RPMI7951 (cell line): ENCODE measurements around the gene SCO2. TPM values are rescaled to one million over a fixed set of nuclear protein-coding genes. Genes with fewer than 3 reads are reported as not detected.
"Not testable (repeated sequence)": the region's sequence is repeated elsewhere in the genome, so short reads cannot be mapped to it uniquely, and the experiment has no call there.

Source experiments
- DNase-seq: peaks from one replicate; pipeline ENCODE4 v3.0.0-alpha.2; 2012; ENCODE audit warnings: low read depth
- total RNA-seq: library from RNA; depleted of rRNA; stranded (reverse); fragments of >200 nt; shearing (Covaris generic); gene quantifications from 2 replicates; pipeline ENCODE4 v1.2.3, GENCODE V29; 2014

The SCO2 gene
- total RNA-seq, 1 experiment from 2014 or later = 5.0 TPM

- no peak for DNase-seq
Observed at GRCh38 chr22:50521710-50522109, 3.7 kb downstream of the SCO2 start.

- no peak for DNase-seq
Observed at GRCh38 chr22:50520826-50521453, 4.5 kb downstream of the SCO2 start.

DNA sequence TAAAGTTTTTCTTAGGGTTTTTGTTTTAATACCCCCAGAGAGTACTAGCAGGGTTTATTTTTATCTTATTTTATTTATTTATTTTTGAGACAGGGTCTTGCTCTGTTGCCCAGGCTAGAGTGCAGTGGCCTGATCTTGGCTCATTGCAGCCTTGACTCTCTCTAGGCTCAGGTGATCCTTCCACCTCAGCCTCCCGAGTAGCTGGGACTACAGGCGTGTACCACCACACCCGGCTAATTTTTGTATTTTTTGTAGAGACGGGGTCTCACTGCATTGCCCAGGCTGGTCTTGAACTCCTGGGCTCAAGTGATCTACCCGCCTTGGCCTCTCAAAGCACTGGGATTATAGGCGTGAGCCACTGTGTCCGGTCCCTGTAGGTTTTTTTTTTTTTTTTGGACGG is 5.2 kb downstream of the SCO2 start:
- DNase-seq = not testable (repeated sequence)

GRCh38 chr22:50519151-50519550 is 6.2 kb downstream of the SCO2 start:
- DNase-seq = no peak

DNA sequence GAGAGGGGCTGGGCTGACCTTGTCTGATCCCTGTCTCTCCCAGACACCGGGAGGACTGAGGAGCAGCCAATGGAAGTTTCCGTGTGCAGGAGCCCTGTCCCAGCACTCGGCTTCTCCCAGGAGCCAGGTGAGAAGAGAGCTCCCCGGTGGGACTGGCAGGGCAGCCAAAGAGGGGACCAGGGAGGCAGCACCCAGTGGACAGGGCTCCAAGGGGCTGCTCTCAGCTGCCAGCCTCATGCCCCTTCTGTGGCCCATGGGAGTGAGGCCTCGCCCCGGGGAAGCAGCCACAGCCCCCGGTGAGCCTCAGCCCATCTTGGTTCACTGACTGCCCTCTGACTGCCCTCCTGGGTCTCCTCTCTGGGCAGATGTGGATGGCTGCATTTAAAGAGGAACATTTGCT is 6.8 kb downstream of the SCO2 start:
- DNase-seq = no peak

DNA sequence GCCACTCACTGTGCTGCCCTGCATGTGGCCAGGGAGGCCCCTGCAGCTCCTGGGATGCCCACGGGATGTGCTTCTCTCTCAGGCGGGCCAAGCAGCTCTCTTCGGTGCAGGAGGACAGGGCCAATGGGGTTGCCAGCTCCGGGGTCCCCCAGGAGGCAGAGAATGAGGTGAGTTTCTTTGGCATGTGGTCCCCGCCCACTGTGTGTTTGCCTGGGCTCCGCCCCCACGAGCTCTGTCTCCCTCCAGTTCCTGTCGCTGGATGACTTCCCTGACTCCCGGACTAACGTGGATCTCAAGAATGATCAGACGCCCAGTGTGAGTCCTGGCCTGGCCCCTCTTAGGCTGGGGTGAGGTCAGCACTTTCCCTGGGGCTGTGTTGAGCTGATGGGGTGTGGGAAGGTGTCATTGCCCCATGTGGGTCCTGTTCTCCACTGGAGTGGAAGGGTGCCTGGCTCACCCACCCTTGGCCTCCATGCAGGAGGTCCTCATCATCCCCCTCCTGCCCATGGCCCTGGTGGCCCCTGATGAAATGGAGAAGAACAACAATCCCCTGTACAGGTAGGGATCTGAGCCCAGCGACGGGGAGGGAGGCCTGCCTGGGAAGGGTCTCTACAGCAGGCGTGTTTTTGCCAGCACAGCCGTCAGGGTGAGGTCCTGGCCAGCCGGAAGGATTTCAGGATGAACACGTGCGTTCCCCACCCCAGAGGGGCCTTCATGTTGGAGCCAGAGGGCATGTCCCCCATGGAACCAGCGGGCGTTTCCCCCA is 7.7 kb downstream of the SCO2 start:
- no peak for DNase-seq

- DNase-seq = no peak
Observed at GRCh38 chr22:50516891-50517290, 8.5 kb downstream of the SCO2 start.

- DNase-seq = no peak
Observed at GRCh38 chr22:50516068-50516467, 9.3 kb downstream of the SCO2 start.

DNA sequence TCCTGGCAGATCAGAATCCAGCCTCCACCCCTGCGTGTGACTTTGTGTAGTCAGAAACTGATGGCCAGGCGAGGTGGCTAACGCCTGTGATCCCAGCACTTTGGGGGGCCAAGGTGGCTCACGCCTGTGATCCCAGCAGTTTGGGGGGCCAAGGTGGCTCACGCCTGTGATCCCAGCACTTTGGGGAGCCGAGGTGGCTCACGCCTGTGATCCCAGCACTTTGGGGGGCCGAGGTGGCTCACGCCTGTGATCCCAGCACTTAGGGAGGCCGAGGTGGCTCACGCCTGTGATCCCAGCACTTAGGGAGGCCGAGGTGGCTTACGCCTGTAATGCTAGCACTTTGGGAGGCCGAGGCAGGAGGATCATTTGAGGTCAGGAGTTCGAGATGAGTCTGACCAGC is 12.2 kb downstream of the SCO2 start:
- no peak for DNase-seq

GRCh38 chr22:50508897-50509296 is 16.5 kb downstream of the SCO2 start:
- no peak for DNase-seq

DNA sequence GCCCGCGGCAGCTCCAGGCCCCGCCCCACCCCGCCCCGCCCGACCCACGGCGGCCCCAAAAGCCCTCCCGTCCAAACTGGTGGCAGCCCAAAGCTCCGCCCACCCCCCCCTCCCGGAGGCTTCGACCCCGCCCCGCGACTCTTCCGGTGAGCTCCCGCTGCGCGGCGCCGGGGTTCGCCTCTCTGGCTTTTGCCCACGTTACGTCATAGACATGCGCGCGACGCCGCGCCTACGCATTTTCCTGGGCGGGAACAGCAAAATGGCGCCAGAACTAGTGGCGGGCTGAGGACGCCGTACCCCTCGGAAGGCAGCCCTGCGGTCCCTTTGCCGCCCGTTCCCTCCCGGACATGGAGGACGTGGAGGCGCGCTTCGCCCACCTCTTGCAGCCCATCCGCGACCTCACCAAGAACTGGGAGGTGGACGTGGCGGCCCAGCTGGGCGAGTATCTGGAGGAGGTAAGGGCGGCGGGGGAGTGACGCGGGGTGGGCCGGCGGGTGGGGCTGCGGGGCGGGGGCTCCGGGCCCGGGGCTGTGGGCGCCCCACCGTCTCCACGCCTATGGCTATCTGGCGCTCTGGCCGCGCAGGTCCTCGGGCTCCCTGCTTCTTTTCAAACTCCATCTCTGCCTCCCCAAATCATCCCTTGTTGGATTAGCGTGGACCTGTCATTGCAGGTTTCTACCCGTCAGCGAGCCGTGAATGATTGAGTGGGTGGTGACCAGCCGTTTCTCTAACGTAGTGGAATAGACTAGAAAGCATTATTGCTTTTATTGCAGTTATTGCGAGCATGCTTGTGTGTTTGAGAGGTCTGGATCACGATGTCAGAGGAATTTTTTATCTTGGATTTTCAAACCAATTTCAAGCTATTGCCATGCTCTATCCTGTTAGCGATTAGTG is 17.2 kb downstream of the SCO2 start, which contains the start of gene NCAPH2:
NCAPH2 (plus strand) TSS at position 234 of the 894 bp plus-strand sequence; CDS start at position 348, 114 bp downstream.
- DNase-seq = peak; percentile 92

- DNase-seq = no peak
Observed at GRCh38 chr22:50507421-50507990, 17.9 kb downstream of the SCO2 start, which contains the start of gene LMF2. LMF2 (minus strand) TSS chr22:50507702; CDS start chr22:50507675, 27 bp downstream.

GRCh38 chr22:50506611-50507420 is 18.6 kb downstream of the SCO2 start:
- no peak for DNase-seq

DNA sequence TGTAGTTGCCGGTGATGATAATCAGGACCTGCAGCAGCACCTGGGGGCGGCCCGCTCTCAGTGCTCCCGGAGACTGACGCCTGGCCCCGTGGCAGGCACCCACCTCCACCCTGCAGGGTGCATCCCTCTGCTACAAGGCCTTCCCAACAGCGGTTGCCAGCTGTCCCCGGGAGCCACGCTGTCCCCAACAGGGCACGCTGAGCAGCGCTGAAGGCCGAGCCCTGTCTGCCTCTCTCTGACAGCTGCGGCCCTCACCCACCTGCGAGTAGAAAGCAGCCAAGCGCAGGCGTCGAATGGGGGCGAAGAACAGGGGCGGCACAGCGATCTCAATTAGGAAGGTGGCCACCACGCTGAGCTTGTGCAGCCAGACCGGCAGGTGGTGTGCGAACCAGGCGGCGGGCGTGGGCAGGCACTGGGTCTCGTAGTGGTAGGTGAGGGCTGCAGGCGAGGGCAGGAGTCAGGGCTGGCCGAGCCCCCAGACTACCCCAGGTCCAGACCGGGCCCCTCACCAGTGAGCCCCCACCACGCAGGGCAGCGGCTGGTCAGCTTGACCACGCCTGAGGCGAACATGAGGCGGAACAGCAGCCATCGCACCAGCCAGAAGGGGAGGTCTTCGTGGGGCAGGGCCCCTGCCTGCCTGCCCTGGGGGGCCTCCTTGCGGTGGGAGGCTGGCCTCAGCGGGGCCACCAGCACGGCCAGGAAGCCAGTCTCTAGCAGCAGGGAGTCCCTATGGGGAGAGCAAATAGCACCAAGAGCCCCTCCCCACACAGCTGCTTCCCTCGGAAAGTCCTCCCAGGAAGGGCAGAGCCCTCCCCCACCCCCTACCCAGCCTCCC is 19.4 kb downstream of the SCO2 start:
- no peak for DNase-seq

- no peak for DNase-seq
Observed at GRCh38 chr22:50505276-50505775, 20.1 kb downstream of the SCO2 start.

DNA sequence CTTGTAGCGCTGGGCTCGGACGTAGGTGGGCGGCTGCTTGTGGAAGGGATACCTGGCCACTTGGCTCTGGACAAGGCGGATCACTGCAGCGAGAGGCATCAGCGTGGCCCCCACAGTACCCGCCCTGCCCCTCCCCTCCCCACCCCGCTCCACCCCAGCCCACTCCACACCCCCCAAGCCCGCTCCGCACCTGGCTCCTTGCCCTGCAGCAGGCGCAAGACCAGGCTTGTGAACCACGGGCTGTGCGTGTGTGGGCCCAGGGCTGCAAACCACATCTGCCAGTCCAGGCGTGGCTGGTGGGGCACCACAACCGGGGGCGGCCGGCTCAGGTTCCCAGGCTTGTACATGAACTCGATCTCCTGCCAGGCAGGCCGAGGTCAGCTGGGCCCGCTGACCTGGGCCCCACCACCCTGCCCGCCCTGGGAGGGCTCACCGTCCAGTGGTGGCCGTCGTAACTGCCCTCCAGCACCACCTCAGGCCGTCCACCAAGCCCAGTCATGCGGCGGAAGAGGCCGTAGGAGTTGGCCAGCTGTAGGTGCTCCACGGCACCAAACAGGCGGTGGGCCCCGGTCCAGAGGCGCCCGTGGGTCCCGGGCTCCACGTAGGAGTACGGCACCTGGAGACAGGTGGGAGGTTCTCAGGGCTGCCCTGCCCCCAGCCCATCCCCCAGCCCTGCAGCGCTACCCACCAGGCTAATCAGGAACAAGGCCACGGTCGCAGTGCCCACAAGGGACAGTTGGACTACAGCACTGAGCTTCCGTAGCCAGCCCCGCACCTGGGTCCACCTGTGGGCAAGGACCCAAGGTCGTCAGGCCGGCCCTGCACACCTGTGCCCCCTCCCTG is 20.8 kb downstream of the SCO2 start:
- no peak for DNase-seq

GRCh38 chr22:50503475-50504145 is 21.8 kb downstream of the SCO2 start:
- no peak for DNase-seq
